ENCODE results near the gene PLIN3. TPM values are rescaled to one million over a fixed set of nuclear protein-coding genes. Genes with fewer than 3 reads are reported as not detected.

PLIN3 gene, protein sequence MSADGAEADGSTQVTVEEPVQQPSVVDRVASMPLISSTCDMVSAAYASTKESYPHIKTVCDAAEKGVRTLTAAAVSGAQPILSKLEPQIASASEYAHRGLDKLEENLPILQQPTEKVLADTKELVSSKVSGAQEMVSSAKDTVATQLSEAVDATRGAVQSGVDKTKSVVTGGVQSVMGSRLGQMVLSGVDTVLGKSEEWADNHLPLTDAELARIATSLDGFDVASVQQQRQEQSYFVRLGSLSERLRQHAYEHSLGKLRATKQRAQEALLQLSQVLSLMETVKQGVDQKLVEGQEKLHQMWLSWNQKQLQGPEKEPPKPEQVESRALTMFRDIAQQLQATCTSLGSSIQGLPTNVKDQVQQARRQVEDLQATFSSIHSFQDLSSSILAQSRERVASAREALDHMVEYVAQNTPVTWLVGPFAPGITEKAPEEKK
- 122 TPM for polyA plus RNA-seq
- long read RNA-seq, donor 1, transcript PLIN3-201 (8 exons, 2,333 nt), result major isoform, 32 of 102 reads
- long read RNA-seq, donor 1, partial matches to known transcripts, result 68 of 102 reads
- long read RNA-seq, donor 1, other reads (novel, unspliced or antisense), result 0 of 102 reads
- long read RNA-seq, donor 2, transcript PLIN3-201 (8 exons, 2,333 nt), result major isoform, 75 of 215 reads
- long read RNA-seq, donor 2, partial matches to known transcripts, result 139 of 215 reads
- long read RNA-seq, donor 2, other reads (novel, unspliced or antisense), result 0 of 215 reads
- long read RNA-seq, donor 3, result 0 reads
- long read RNA-seq, donor 4, transcript PLIN3-201 (8 exons, 2,333 nt), result major isoform, 5 of 5 reads
- long read RNA-seq, donor 4, partial matches to known transcripts, result 0 of 5 reads
- long read RNA-seq, donor 4, other reads (novel, unspliced or antisense), result 0 of 5 reads
- long read RNA-seq, donor 5, transcript PLIN3-201 (8 exons, 2,333 nt), result major isoform, 16 of 43 reads
- long read RNA-seq, donor 5, partial matches to known transcripts, result 27 of 43 reads
- long read RNA-seq, donor 5, other reads (novel, unspliced or antisense), result 0 of 43 reads
- long read RNA-seq, donor 6, transcript PLIN3-201 (8 exons, 2,333 nt), result major isoform, 56 of 128 reads
- long read RNA-seq, donor 6, partial matches to known transcripts, result 69 of 128 reads
- long read RNA-seq, donor 6, other reads (novel, unspliced or antisense), result 0 of 128 reads
- long read RNA-seq, donor 7, transcript PLIN3-201 (8 exons, 2,333 nt), result major isoform, 19 of 41 reads
- long read RNA-seq, donor 7, partial matches to known transcripts, result 21 of 41 reads
- long read RNA-seq, donor 7, other reads (novel, unspliced or antisense), result 0 of 41 reads
- long read RNA-seq, donor 8, transcript PLIN3-201 (8 exons, 2,333 nt), result major isoform, 59 of 135 reads
- long read RNA-seq, donor 8, partial matches to known transcripts, result 75 of 135 reads
- long read RNA-seq, donor 8, other reads (novel, unspliced or antisense), result 0 of 135 reads
- long read RNA-seq, donor 9, transcript PLIN3-201 (8 exons, 2,333 nt), result major isoform, 35 of 96 reads
- long read RNA-seq, donor 9, partial matches to known transcripts, result 60 of 96 reads
- long read RNA-seq, donor 9, other reads (novel, unspliced or antisense), result 0 of 96 reads
- long read RNA-seq, donor 10, transcript PLIN3-201 (8 exons, 2,333 nt), result major isoform, 39 of 112 reads
- long read RNA-seq, donor 10, partial matches to known transcripts, result 71 of 112 reads
- long read RNA-seq, donor 10, other reads (novel, unspliced or antisense), result 0 of 112 reads
- long read RNA-seq, donor 11, transcript PLIN3-201 (8 exons, 2,333 nt), result major isoform, 24 of 60 reads
- long read RNA-seq, donor 11, partial matches to known transcripts, result 33 of 60 reads
- long read RNA-seq, donor 11, other reads (novel, unspliced or antisense), result 0 of 60 reads

GRCh38 chr19:4867534-4868285 lies at the start of gene PLIN3:
Gene PLIN3, minus strand, starts transcription at chr19:4867667. Its CDS starts 6,273 bp downstream, at chr19:4861394.
- Histone ChIP-seq H3K27ac (ENCODE audit: low read length) (peak within 1 kb of the TSS; percentile 85), H3K9me3 (ENCODE audit: control insufficient read depth, low read depth, low read length) (no peaks in the 10 kb centered on the region)
- no CpG with 5 or more reads among the region's 46 CpGs for WGBS (ENCODE audit: insufficient coverage, low lambda C conversion rate)

DNA sequence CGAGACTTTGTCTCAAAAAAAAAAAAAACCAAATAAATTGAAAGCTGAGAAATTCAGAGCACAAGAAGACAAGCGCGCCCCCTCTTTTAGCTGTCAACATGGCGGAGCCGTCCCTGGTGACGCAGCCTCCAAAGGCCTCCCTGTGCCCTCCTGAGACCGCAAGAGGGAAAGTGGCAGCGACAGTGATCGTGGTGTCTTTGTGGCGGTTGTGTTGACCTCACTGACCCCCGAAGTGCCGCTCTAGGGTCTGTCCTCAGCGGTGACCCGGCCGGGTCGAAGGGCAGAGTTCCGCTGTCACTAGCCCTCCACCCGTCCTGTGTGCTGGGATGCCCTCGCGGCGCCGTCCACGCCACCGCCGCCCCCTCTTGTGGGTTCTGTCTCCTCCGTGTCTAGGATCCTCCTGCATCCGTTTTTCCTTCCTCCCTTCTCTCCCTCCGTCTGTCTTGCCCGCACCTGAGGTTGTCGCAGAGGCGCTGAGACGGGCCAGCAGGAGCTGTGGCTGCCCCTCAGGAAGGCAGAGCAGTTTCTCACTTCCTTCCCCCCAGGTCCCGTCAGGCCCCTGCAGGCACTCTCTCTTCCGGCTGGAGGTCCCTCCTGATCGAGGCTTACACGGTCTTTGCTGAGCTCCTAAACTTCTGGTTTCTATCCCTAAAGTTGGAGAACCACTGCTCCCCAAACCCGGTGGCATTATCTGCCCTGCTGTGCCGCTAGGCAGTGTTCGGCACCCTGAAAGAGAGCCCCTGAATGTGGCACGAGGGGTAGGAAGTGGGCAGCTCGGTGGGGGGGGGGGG lies 49.0 kb upstream of the PLIN3 start:
- H3K4me3 ChIP-seq (ENCODE audit: low read length), result no peak overlapping the region
- DNase-seq, result no peak
- peaks cover 8% of the 10 kb centered on the region for H3K4me1 ChIP-seq (ENCODE audit: control insufficient read depth, insufficient read depth, low read length)
- H3K9me3 ChIP-seq (ENCODE audit: control insufficient read depth, low read depth, low read length), result no peaks in the 10 kb centered on the region
- H3K27me3 ChIP-seq (ENCODE audit: control insufficient read depth, insufficient read depth, low read length), result no peaks in the 10 kb centered on the region
- WGBS (ENCODE audit: insufficient coverage, low lambda C conversion rate), result 100% methylated on average over 3 of the region's 41 CpGs
- H3K36me3 ChIP-seq (ENCODE audit: control insufficient read depth, insufficient read depth, low read length), result no peaks in the 10 kb centered on the region
- H3K27ac ChIP-seq (ENCODE audit: low read length), result no peak overlapping the region

More at GRCh38 chr19:4867534-4868285, at the start of gene PLIN3:
- DNase-seq, result peak; percentile 93 to 96
- H3K4me1 ChIP-seq (ENCODE audit: control insufficient read depth, insufficient read depth, low read length), result peaks cover 19% of the 10 kb centered on the region
- H3K4me3 ChIP-seq (ENCODE audit: low read length), result peak within 1 kb of the TSS; percentile 89
- H3K27me3 ChIP-seq (ENCODE audit: control insufficient read depth, insufficient read depth, low read length), result no peaks in the 10 kb centered on the region
- peaks cover 4% of the 10 kb centered on the region for H3K36me3 ChIP-seq (ENCODE audit: control insufficient read depth, insufficient read depth, low read length)

- no peaks in the 10 kb centered on the region for H3K36me3 ChIP-seq (ENCODE audit: control insufficient read depth, insufficient read depth, low read length)
- no peaks in the 10 kb centered on the region for H3K27me3 ChIP-seq (ENCODE audit: control insufficient read depth, insufficient read depth, low read length)
- H3K4me3 ChIP-seq (ENCODE audit: low read length), result no peak overlapping the region
- H3K27ac ChIP-seq (ENCODE audit: low read length), result no peak overlapping the region
- no peaks in the 10 kb centered on the region for H3K9me3 ChIP-seq (ENCODE audit: control insufficient read depth, low read depth, low read length)
- H3K4me1 ChIP-seq (ENCODE audit: control insufficient read depth, insufficient read depth, low read length), result peaks cover 19% of the 10 kb centered on the region
- WGBS (ENCODE audit: insufficient coverage, low lambda C conversion rate), result no CpG with 5 or more reads among the region's 23 CpGs
- peak; percentile 59 to 76 for DNase-seq
These were observed 47.5 kb upstream of the PLIN3 start for GRCh38 chr19:4914736-4915501.

GRCh38 chr19:4913996-4914735 lies 46.7 kb upstream of the PLIN3 start:
- Histone ChIP-seq H3K36me3 (ENCODE audit: control insufficient read depth, insufficient read depth, low read length) (no peaks in the 10 kb centered on the region), H3K4me1 (ENCODE audit: control insufficient read depth, insufficient read depth, low read length) (peaks cover 19% of the 10 kb centered on the region), H3K27ac (ENCODE audit: low read length) (no peak overlapping the region), H3K4me3 (ENCODE audit: low read length) (no peak overlapping the region), H3K27me3 (ENCODE audit: control insufficient read depth, insufficient read depth, low read length) (no peaks in the 10 kb centered on the region), H3K9me3 (ENCODE audit: control insufficient read depth, low read depth, low read length) (no peaks in the 10 kb centered on the region)
- no CpG with 5 or more reads among the region's 24 CpGs for WGBS (ENCODE audit: insufficient coverage, low lambda C conversion rate)
- no peak for DNase-seq

- 57% methylated on average over 1 of the region's 29 CpGs for WGBS (ENCODE audit: insufficient coverage, low lambda C conversion rate)
- Histone ChIP-seq H3K27me3 (ENCODE audit: control insufficient read depth, insufficient read depth, low read length) (no peaks in the 10 kb centered on the region), H3K4me3 (ENCODE audit: low read length) (peak overlapping the region; percentile 7), H3K27ac (ENCODE audit: low read length) (no peak overlapping the region), H3K9me3 (ENCODE audit: control insufficient read depth, low read depth, low read length) (no peaks in the 10 kb centered on the region), H3K36me3 (ENCODE audit: control insufficient read depth, insufficient read depth, low read length) (no peaks in the 10 kb centered on the region), H3K4me1 (ENCODE audit: control insufficient read depth, insufficient read depth, low read length) (peaks cover 27% of the 10 kb centered on the region)
- peak; percentile 26 to 59 for DNase-seq
These were observed 44.6 kb upstream of the PLIN3 start for GRCh38 chr19:4911786-4912672.

- WGBS (ENCODE audit: insufficient coverage, low lambda C conversion rate), result no CpG with 5 or more reads among the region's 15 CpGs
- no peak overlapping the region for H3K27ac ChIP-seq (ENCODE audit: low read length)
- H3K4me3 ChIP-seq (ENCODE audit: low read length), result peak overlapping the region; percentile 7
- no peaks in the 10 kb centered on the region for H3K9me3 ChIP-seq (ENCODE audit: control insufficient read depth, low read depth, low read length)
- H3K36me3 ChIP-seq (ENCODE audit: control insufficient read depth, insufficient read depth, low read length), result no peaks in the 10 kb centered on the region
- H3K27me3 ChIP-seq (ENCODE audit: control insufficient read depth, insufficient read depth, low read length), result no peaks in the 10 kb centered on the region
- peaks cover 27% of the 10 kb centered on the region for H3K4me1 ChIP-seq (ENCODE audit: control insufficient read depth, insufficient read depth, low read length)
- no peak for DNase-seq
These were observed 43.8 kb upstream of the PLIN3 start for GRCh38 chr19:4911314-4911713.

GRCh38 chr19:4910594-4911281 lies 43.3 kb upstream of the PLIN3 start:
- H3K9me3 ChIP-seq (ENCODE audit: control insufficient read depth, low read depth, low read length), result no peaks in the 10 kb centered on the region
- WGBS (ENCODE audit: insufficient coverage, low lambda C conversion rate), result 0% methylated on average over 1 of the region's 23 CpGs
- H3K36me3 ChIP-seq (ENCODE audit: control insufficient read depth, insufficient read depth, low read length), result no peaks in the 10 kb centered on the region
- DNase-seq, result peak in 1 of 2 donors; percentile 36
- peaks cover 27% of the 10 kb centered on the region for H3K4me1 ChIP-seq (ENCODE audit: control insufficient read depth, insufficient read depth, low read length)
- H3K4me3 ChIP-seq (ENCODE audit: low read length), result peak overlapping the region; percentile 40
- H3K27ac ChIP-seq (ENCODE audit: low read length), result no peak overlapping the region
- no peaks in the 10 kb centered on the region for H3K27me3 ChIP-seq (ENCODE audit: control insufficient read depth, insufficient read depth, low read length)
